B cell (primary cell): ENCODE data around the gene C1orf116. TPM values are rescaled to one million over a fixed set of nuclear protein-coding genes. Genes with fewer than 3 reads are reported as not detected.

Experiments
- ATAC-seq: fragments of 200-7000 bp; cut with Tn5 transposase; one replicate; pipeline ENCODE4 v1.10.0; 2021; ENCODE audit warnings: low read depth, mild to moderate bottlenecking, moderate number of reproducible peaks, moderate library complexity
- CTCF ChIA-PET: fragments of 350-600 bp; sonication (Branson Sonifier 250); formaldehyde crosslinking; loops from one replicate; lab custom pipeline; 2021; ENCODE audit warnings: antibody characterized with exemption, inconsistent platforms; lab: Charles Lee
- POLR2A ChIA-PET: fragments of 350-600 bp; sonication (Branson Sonifier 250); formaldehyde crosslinking; loops from one replicate; lab custom pipeline; 2021; ENCODE audit warnings: antibody characterized with exemption; lab: Charles Lee
- DNase-seq: peaks from one replicate; pipeline ENCODE4 v3.0.0; 2013
- H2AFZ ChIP-seq: 2 replicates; pipeline ENCODE4 v1.6.1; 2012; ENCODE audit warnings: mild to moderate bottlenecking, low read depth, low read length; ENCODE audit not compliant: insufficient read depth, poor library complexity, severe bottlenecking
- H3K27ac ChIP-seq, 2 donors: 1 replicate in 1 of 2; 2 replicates in 1 of 2; pipeline ENCODE4 v1.5.1; 2012 to 2013; ENCODE audit warnings: low read length in 2 of 2, mild to moderate bottlenecking in 2 of 2, moderate library complexity in 1 of 2
- H3K27me3 ChIP-seq, 4 experiments: fragments of 200-600 bp in 1 of 4; sonication (generic) in 1 of 4; replicated peaks in 1 of 4; 1 replicate in 2 of 4; 2 replicates in 2 of 4; pipeline versions ENCODE4 v1.6.1 to v1.7.0; 2013 to 2016; ENCODE audit warnings: low read length in 3 of 4, mild to moderate bottlenecking in 2 of 4, mixed read lengths in 1 of 4, moderate library complexity in 1 of 4; ENCODE audit not compliant: insufficient read depth in 4 of 4, control insufficient read depth in 3 of 4; ENCODE audit errors: control extremely low read depth in 1 of 4
- H3K36me3 ChIP-seq, 2 experiments: replicated peaks in 1 of 2; 1 replicate in 1 of 2; 2 replicates in 1 of 2; pipeline versions ENCODE4 v1.6.1 to v1.7.1; 2013; ENCODE audit warnings: low read length in 1 of 2; ENCODE audit not compliant: insufficient read depth in 2 of 2, control insufficient read depth in 1 of 2; ENCODE audit errors: control extremely low read depth in 1 of 2, extremely low read depth in 1 of 2
- H3K4me1 ChIP-seq, 2 donors: fragments of 200-600 bp in 1 of 2; sonication (generic) in 1 of 2; 1 replicate in 1 of 2; 2 replicates in 1 of 2; pipeline versions ENCODE4 v1.5.1 to v1.6.1; 2013 to 2017; ENCODE audit warnings: low read length in 2 of 2; ENCODE audit not compliant: control insufficient read depth in 2 of 2, insufficient read depth in 2 of 2
- H3K4me2 ChIP-seq: replicated peaks from 2 replicates; pipeline ENCODE3; 2012; ENCODE audit warnings: mild to moderate bottlenecking, low read depth, low read length; ENCODE audit not compliant: poor library complexity, severe bottlenecking
- H3K4me3 ChIP-seq, 5 experiments: fragments of 200-600 bp in 1 of 5; sonication (generic) in 1 of 5; 1 replicate in 3 of 5; 2 replicates in 2 of 5; pipeline versions ENCODE4 v1.5.1 to v1.7.0; 2011 to 2016; ENCODE audit warnings: low read length in 4 of 5, mild to moderate bottlenecking in 4 of 5, low read depth in 2 of 5, control low read depth in 1 of 5, moderate library complexity in 1 of 5; ENCODE audit not compliant: insufficient read depth in 1 of 5; ENCODE audit errors: control extremely low read depth in 1 of 5, extremely low read depth in 1 of 5
- H3K79me2 ChIP-seq: fragments of 200-600 bp; sonication (generic); one replicate; pipeline ENCODE4 v1.6.0; 2016; ENCODE audit warnings: low read length; ENCODE audit not compliant: control insufficient read depth, insufficient read depth
- H3K9ac ChIP-seq: fragments of 200-600 bp; sonication (generic); 2 replicates; pipeline ENCODE4 v1.6.1; 2017; ENCODE audit warnings: mild to moderate bottlenecking, low read length, moderate library complexity
- H3K9me3 ChIP-seq, 3 donors: one replicate each; pipeline versions ENCODE4 v1.6.1 to v1.7.1; 2013; ENCODE audit warnings: low read length in 2 of 3; ENCODE audit not compliant: control insufficient read depth in 2 of 3, insufficient read depth in 1 of 3; ENCODE audit errors: control extremely low read depth in 1 of 3
- H4K20me1 ChIP-seq: 2 replicates; pipeline ENCODE4 v1.6.0; 2012; ENCODE audit warnings: mild to moderate bottlenecking, low read length; ENCODE audit not compliant: insufficient read depth, control insufficient read depth, poor library complexity, severe bottlenecking
- H3K27ac Mint-ChIP-seq: one replicate; pipeline ENCODE4 v1.8.0; 2021; ENCODE audit warnings: mixed read lengths
- H3K27me3 Mint-ChIP-seq: one replicate; pipeline ENCODE4 v1.8.0; 2021; ENCODE audit warnings: mixed read lengths
- H3K4me1 Mint-ChIP-seq: one replicate; pipeline ENCODE4 v1.8.0; 2021; ENCODE audit warnings: mixed read lengths
- H3K4me3 Mint-ChIP-seq: one replicate; pipeline ENCODE4 v1.8.0; 2021; ENCODE audit warnings: mixed read lengths
- H3K9me3 Mint-ChIP-seq: one replicate; pipeline ENCODE4 v1.8.0; 2022; ENCODE audit warnings: mixed read lengths; ENCODE audit not compliant: insufficient read depth
- CTCF ChIP-seq: fragments of 200-600 bp; IDR thresholded peaks from one replicate; pipeline ENCODE4 v1.8.0; 2022; ENCODE audit warnings: antibody characterized with exemption, mild to moderate bottlenecking
- EZH2 ChIP-seq: IDR thresholded peaks from 2 replicates; pipeline ENCODE4 v1.6.1; 2012; ENCODE audit warnings: borderline replicate concordance, low read depth, mild to moderate bottlenecking, moderate library complexity, low read length; ENCODE audit not compliant: insufficient read depth, poor library complexity, severe bottlenecking
- WGBS: methylation state at CpG from one replicate; pipeline ENCODE4 v1.1.5; 2013; ENCODE audit warnings: missing lambda C conversion rate; ENCODE audit not compliant: insufficient coverage; 5-methylcytosine and 5-hydroxymethylcytosine counted together
- intact Hi-C: fragments of 100-400 bp; cut with micrococcal nuclease; formaldehyde crosslinking; loops from one replicate; pipeline ENCODE4 v1.10.0; 2022
- polyA plus RNA-seq: library from polyadenylated mRNA; depleted of rRNA; stranded (reverse); fragments of >200 nt; gene quantifications from 2 replicates; pipeline ENCODE4 v1.2.3, GENCODE V29; 2012
- total RNA-seq, 2 donors: library from RNA; stranded (reverse); fragments of 120-200 nt in 1 of 2; gene quantifications; 1 replicate in 1 of 2; 2 replicates in 1 of 2; pipeline versions ENCODE4 v1.2.3 to v1.2.4, GENCODE V29; 2013 to 2022

C1orf116 gene
- total and polyA plus RNA-seq, 2 donors (not counting 1 experiment from before 2014, with no cell fraction given): 0.09 TPM; not detected in 1

GRCh38 chr1:207052911-207053769 is 20.6 kb upstream of the C1orf116 start, which contains the start of gene PFKFB2:
TSS of gene PFKFB2 (plus strand) at chr1:207053275. CDS start at chr1:207054718, 1,443 bp downstream.
- Histone ChIP-seq H2AFZ (peak within 1 kb of the TSS; percentile 86), H3K9ac (peak within 1 kb of the TSS; percentile 84)
- peak; percentile 87 for ATAC-seq

More at GRCh38 chr1:207052911-207053769, 20.6 kb upstream of the C1orf116 start, which contains the start of gene PFKFB2:
- Mint-ChIP-seq H3K4me1 (peaks cover 53% of the 10 kb centered on the region), H3K27ac (peak within 1 kb of the TSS; percentile 99), H3K9me3 (no peaks in the 10 kb centered on the region), H3K27me3 (no peaks in the 10 kb centered on the region), H3K4me3 (peak within 1 kb of the TSS; percentile 99)
- no peaks in the 10 kb centered on the region for H3K9me3 ChIP-seq
- peak within 1 kb of the TSS; percentile 84 for H3K4me2 ChIP-seq
- H3K79me2 ChIP-seq: peaks cover 30% of the 10 kb centered on the region
- H3K4me3 ChIP-seq: peak within 1 kb of the TSS; percentile 53 to 92 (median 73)
- WGBS: 7% methylated on average over 50 of the region's 56 CpGs
- DNase-seq: peak; percentile 98
- no peaks in the 10 kb centered on the region for H4K20me1 ChIP-seq
- no peaks in the 10 kb centered on the region for H3K27me3 ChIP-seq
- intact Hi-C loops: loop anchor here (1.0 to 10.0 kb wide), 6 partner anchors 131 to 496 kb away; partner anchors contain the start of genes CD55, CR1, DYRK3 and FCMR
- H3K27ac ChIP-seq: peak within 1 kb of the TSS; percentile 87 to 96
- ChIA-PET CTCF (interaction anchor here (0.5 to 4.2 kb wide), 13 partner anchors 9 to 447 kb away, joined by 3 to 27 read pairs (median 4); no protein-coding TSS in a partner anchor), POLR2A (interaction anchor here (1.0 to 1.2 kb wide), 3 partner anchors 8 to 446 kb away, joined by 3 to 7 read pairs (median 3); partner anchors contain the start of gene CD55)
- H3K4me1 ChIP-seq: peaks cover 39 to 42% of the 10 kb centered on the region in 2 donors
- peaks cover 5 to 13% of the 10 kb centered on the region in 2 experiments for H3K36me3 ChIP-seq
- TF ChIP-seq CTCF (peak; percentile 10), EZH2 (no peak)
